DMS53 treated with DMSO at 0.1 percent for 48 hours (cell line): ENCODE data around the gene AMOT.

ENCODE experiments used
- DNase-seq: peaks from one replicate; lab custom pipeline; 2025; ENCODE audit not compliant: unreplicated experiment; lab: John Stamatoyannopoulos, UW

AMOT gene

GRCh38 chrX:112841114-112841819, 636 bp upstream of the AMOT start:
- DNase-seq = peak; percentile 65

GRCh38 chrX:112839856-112840255, 775 bp downstream of the AMOT start:
- no peak for DNase-seq

GRCh38 chrX:112837531-112837930, 3.1 kb downstream of the AMOT start:
- no peak for DNase-seq

- no peak for DNase-seq
These were observed 5.6 kb downstream of the AMOT start for GRCh38 chrX:112835019-112835418.

GRCh38 chrX:112834031-112834845, 6.4 kb downstream of the AMOT start:
- no peak for DNase-seq

- peak; percentile 64 for DNase-seq
These were observed 8.0 kb downstream of the AMOT start for GRCh38 chrX:112832481-112833095.

- DNase-seq = no peak
These were observed 10.1 kb downstream of the AMOT start for GRCh38 chrX:112830540-112830939.

GRCh38 chrX:112827292-112827903, 13.2 kb downstream of the AMOT start:
- no peak for DNase-seq

- no peak for DNase-seq
These were observed 14.6 kb downstream of the AMOT start for GRCh38 chrX:112826023-112826422.

GRCh38 chrX:112822892-112823291, 17.7 kb downstream of the AMOT start:
- no peak for DNase-seq

- no peak for DNase-seq
These were observed 20.0 kb downstream of the AMOT start for GRCh38 chrX:112820364-112821268.

- no peak for DNase-seq
These were observed 20.8 kb downstream of the AMOT start for GRCh38 chrX:112819813-112820212.

- no peak for DNase-seq
These were observed 21.5 kb downstream of the AMOT start for GRCh38 chrX:112819008-112819640.

GRCh38 chrX:112818114-112819007, 22.3 kb downstream of the AMOT start:
- no peak for DNase-seq

- DNase-seq = no peak
These were observed 23.7 kb downstream of the AMOT start for GRCh38 chrX:112816908-112817307.

GRCh38 chrX:112814496-112814895, 26.1 kb downstream of the AMOT start:
- no peak for DNase-seq

GRCh38 chrX:112812741-112813140, 27.9 kb downstream of the AMOT start:
- DNase-seq = no peak

GRCh38 chrX:112808651-112809195, 31.9 kb downstream of the AMOT start:
- no peak for DNase-seq

GRCh38 chrX:112808007-112808406, 32.6 kb downstream of the AMOT start:
- DNase-seq = no peak
